GM12878 (cell line): ENCODE measurements around the gene RHBDD1.

Experiments
- BCL11A ChIP-seq: IDR thresholded peaks from 2 replicates; pipeline ENCODE4 v1.6.1; 2011; ENCODE audit warnings: low read depth, low read length
- CEBPB ChIP-seq, 2 experiments: fragments of 150-350 bp in 1 of 2; IDR thresholded peaks; 2 replicates each; pipeline ENCODE4 v1.6.1; 2012 to 2014; ENCODE audit warnings: low read depth in 2 of 2, low read length in 2 of 2, borderline replicate concordance in 1 of 2, inconsistent platforms in 1 of 2
- EP300 ChIP-seq, 2 experiments: fragments of 150-350 bp in 1 of 2; IDR thresholded peaks; 2 replicates each; pipeline ENCODE4 v1.6.1; 2011 to 2012; ENCODE audit warnings: low read depth in 2 of 2, low read length in 2 of 2, borderline replicate concordance in 1 of 2, improper control_type of control experiment in 1 of 2, inconsistent platforms in 1 of 2; ENCODE audit not compliant: control insufficient read depth in 1 of 2
- FOS ChIP-seq: IDR thresholded peaks from 3 replicates; pipeline ENCODE4 v1.6.1; 2011; ENCODE audit warnings: borderline replicate concordance; ENCODE audit not compliant: insufficient read length; ENCODE audit errors: extremely low read depth
- POLR2AphosphoS5 ChIP-seq: IDR thresholded peaks from 2 replicates; pipeline ENCODE4 v1.6.1; 2011; ENCODE audit warnings: mild to moderate bottlenecking, low read length, inconsistent platforms
- ZNF217 ChIP-seq: fragments of 450-650 bp; IDR thresholded peaks from 2 replicates; pipeline ENCODE4 v1.6.1; 2017; ENCODE audit warnings: antibody characterized with exemption, mild to moderate bottlenecking
- TF ChIP-seq, protein P1 (sequence below): fragments of 150-350 bp; IDR thresholded peaks from 2 replicates; pipeline ENCODE4 v1.6.1; 2014; ENCODE audit warnings: mild to moderate bottlenecking, low read depth, low read length
- TF ChIP-seq, protein P2 (sequence below), 3 experiments: IDR thresholded peaks in 2 of 3; conservative IDR thresholded peaks in 1 of 3; 2 replicates each; pipeline ENCODE4 v1.5.1; 2011; ENCODE audit warnings: low read depth in 3 of 3, low read length in 3 of 3, mild to moderate bottlenecking in 3 of 3, control low read depth in 2 of 3, moderate library complexity in 2 of 3, inconsistent platforms in 1 of 3, mixed read lengths in 1 of 3; ENCODE audit not compliant: control insufficient read depth in 2 of 3, insufficient read depth in 1 of 3; ENCODE audit errors: extremely low read depth in 1 of 3
- TF ChIP-seq, protein P3 (sequence below): fragments of 450-650 bp; IDR thresholded peaks from 2 replicates; pipeline ENCODE4 v1.6.1; 2017; ENCODE audit warnings: low read depth, mild to moderate bottlenecking, moderate library complexity
- TF ChIP-seq, protein P4 (sequence below): IDR thresholded peaks from 2 replicates; pipeline ENCODE4 v1.6.1; 2011; ENCODE audit warnings: borderline replicate concordance, low read depth, mild to moderate bottlenecking, moderate library complexity, low read length; ENCODE audit not compliant: insufficient read depth, poor library complexity, severe bottlenecking
- TF ChIP-seq, protein P5 (sequence below): fragments of 450-650 bp; formaldehyde crosslinking; IDR thresholded peaks from 2 replicates; pipeline ENCODE4 v1.4.0; 2020; ENCODE audit warnings: mild to moderate bottlenecking, moderate library complexity

DNA sequence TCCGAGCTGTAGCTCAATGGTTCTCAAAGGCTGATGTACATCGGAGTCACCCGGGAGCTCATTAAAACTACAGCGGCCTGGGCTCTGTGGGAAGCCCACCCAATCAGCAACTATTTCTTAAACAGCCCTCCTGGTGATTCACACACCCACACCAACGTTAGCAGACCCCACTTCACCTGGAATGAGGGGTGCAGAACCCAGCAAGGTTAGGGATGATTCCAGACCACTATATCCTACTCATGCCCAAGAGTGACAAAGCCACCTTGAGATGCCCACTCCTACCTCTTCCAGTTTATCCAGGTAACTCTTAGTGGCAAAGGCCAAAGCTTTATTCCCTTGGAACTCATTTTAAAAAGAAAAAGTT is 149.7 kb downstream of the RHBDD1 start:
- no peak for TF ChIP-seq BCL11A
- TF ChIP-seq, protein P1, sequence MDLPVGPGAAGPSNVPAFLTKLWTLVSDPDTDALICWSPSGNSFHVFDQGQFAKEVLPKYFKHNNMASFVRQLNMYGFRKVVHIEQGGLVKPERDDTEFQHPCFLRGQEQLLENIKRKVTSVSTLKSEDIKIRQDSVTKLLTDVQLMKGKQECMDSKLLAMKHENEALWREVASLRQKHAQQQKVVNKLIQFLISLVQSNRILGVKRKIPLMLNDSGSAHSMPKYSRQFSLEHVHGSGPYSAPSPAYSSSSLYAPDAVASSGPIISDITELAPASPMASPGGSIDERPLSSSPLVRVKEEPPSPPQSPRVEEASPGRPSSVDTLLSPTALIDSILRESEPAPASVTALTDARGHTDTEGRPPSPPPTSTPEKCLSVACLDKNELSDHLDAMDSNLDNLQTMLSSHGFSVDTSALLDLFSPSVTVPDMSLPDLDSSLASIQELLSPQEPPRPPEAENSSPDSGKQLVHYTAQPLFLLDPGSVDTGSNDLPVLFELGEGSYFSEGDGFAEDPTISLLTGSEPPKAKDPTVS = no peak
- TF ChIP-seq CEBPB (IDR thresholded peaks at IDR 0.05; ENCODE audit: borderline replicate concordance in 1 of 2, low read depth in 2 of 2, low read length in 2 of 2) = no peak
- TF ChIP-seq EP300 (IDR thresholded peaks at IDR 0.05; ENCODE audit: borderline replicate concordance in 1 of 2, control insufficient read depth in 1 of 2, low read depth in 2 of 2, low read length in 2 of 2) = no peak
- no peak for TF ChIP-seq FOS
- TF ChIP-seq, protein P2, sequence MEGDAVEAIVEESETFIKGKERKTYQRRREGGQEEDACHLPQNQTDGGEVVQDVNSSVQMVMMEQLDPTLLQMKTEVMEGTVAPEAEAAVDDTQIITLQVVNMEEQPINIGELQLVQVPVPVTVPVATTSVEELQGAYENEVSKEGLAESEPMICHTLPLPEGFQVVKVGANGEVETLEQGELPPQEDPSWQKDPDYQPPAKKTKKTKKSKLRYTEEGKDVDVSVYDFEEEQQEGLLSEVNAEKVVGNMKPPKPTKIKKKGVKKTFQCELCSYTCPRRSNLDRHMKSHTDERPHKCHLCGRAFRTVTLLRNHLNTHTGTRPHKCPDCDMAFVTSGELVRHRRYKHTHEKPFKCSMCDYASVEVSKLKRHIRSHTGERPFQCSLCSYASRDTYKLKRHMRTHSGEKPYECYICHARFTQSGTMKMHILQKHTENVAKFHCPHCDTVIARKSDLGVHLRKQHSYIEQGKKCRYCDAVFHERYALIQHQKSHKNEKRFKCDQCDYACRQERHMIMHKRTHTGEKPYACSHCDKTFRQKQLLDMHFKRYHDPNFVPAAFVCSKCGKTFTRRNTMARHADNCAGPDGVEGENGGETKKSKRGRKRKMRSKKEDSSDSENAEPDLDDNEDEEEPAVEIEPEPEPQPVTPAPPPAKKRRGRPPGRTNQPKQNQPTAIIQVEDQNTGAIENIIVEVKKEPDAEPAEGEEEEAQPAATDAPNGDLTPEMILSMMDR (IDR thresholded peaks at IDR 0.05 in 2 of 3, conservative IDR thresholded peaks at IDR 0.05 in 1 of 3; ENCODE audit: control insufficient read depth in 2 of 3, extremely low read depth in 1 of 3, insufficient read depth in 1 of 3, low read depth in 3 of 3, low read length in 3 of 3) = no peak; a peak in 1 of 6 replicates
- TF ChIP-seq, protein P3, sequence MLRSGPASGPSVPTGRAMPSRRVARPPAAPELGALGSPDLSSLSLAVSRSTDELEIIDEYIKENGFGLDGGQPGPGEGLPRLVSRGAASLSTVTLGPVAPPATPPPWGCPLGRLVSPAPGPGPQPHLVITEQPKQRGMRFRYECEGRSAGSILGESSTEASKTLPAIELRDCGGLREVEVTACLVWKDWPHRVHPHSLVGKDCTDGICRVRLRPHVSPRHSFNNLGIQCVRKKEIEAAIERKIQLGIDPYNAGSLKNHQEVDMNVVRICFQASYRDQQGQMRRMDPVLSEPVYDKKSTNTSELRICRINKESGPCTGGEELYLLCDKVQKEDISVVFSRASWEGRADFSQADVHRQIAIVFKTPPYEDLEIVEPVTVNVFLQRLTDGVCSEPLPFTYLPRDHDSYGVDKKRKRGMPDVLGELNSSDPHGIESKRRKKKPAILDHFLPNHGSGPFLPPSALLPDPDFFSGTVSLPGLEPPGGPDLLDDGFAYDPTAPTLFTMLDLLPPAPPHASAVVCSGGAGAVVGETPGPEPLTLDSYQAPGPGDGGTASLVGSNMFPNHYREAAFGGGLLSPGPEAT = no peak
- TF ChIP-seq, protein P4, sequence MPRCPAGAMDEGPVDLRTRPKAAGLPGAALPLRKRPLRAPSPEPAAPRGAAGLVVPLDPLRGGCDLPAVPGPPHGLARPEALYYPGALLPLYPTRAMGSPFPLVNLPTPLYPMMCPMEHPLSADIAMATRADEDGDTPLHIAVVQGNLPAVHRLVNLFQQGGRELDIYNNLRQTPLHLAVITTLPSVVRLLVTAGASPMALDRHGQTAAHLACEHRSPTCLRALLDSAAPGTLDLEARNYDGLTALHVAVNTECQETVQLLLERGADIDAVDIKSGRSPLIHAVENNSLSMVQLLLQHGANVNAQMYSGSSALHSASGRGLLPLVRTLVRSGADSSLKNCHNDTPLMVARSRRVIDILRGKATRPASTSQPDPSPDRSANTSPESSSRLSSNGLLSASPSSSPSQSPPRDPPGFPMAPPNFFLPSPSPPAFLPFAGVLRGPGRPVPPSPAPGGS = no peak
- no peak for TF ChIP-seq POLR2AphosphoS5
- TF ChIP-seq, protein P5, sequence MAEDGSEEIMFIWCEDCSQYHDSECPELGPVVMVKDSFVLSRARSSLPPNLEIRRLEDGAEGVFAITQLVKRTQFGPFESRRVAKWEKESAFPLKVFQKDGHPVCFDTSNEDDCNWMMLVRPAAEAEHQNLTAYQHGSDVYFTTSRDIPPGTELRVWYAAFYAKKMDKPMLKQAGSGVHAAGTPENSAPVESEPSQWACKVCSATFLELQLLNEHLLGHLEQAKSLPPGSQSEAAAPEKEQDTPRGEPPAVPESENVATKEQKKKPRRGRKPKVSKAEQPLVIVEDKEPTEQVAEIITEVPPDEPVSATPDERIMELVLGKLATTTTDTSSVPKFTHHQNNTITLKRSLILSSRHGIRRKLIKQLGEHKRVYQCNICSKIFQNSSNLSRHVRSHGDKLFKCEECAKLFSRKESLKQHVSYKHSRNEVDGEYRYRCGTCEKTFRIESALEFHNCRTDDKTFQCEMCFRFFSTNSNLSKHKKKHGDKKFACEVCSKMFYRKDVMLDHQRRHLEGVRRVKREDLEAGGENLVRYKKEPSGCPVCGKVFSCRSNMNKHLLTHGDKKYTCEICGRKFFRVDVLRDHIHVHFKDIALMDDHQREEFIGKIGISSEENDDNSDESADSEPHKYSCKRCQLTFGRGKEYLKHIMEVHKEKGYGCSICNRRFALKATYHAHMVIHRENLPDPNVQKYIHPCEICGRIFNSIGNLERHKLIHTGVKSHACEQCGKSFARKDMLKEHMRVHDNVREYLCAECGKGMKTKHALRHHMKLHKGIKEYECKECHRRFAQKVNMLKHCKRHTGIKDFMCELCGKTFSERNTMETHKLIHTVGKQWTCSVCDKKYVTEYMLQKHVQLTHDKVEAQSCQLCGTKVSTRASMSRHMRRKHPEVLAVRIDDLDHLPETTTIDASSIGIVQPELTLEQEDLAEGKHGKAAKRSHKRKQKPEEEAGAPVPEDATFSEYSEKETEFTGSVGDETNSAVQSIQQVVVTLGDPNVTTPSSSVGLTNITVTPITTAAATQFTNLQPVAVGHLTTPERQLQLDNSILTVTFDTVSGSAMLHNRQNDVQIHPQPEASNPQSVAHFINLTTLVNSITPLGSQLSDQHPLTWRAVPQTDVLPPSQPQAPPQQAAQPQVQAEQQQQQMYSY (CRISPR knock-in tag) = no peak
- no peak for TF ChIP-seq ZNF217
